ENCODE results near the gene KDM5A.
"Not testable (repeated sequence)": the region's sequence is repeated elsewhere in the genome, so short reads cannot be mapped to it uniquely, and the experiment has no call there.

KDM5A gene

GRCh38 chr12:389142-390096 lies at the start of gene KDM5A:
Gene KDM5A (minus strand): TSS chr12:389320. CDS start chr12:389091, 229 bp downstream.
- DNase-seq: no peak

- not testable (repeated sequence) for DNase-seq
These were observed 46.6 kb upstream of the KDM5A start for GRCh38 chr12:435737-436136.

- DNase-seq: no peak
These were observed 33.4 kb upstream of the KDM5A start for GRCh38 chr12:422526-422925.

- no peak for DNase-seq
These were observed 29.3 kb upstream of the KDM5A start for GRCh38 chr12:418432-418831.

- DNase-seq: no peak
These were observed 25.7 kb upstream of the KDM5A start for GRCh38 chr12:414859-415258.

GRCh38 chr12:402029-402389 lies 12.9 kb upstream of the KDM5A start:
- no peak for DNase-seq

- no peak for DNase-seq
These were observed 12.3 kb upstream of the KDM5A start, which contains the start of gene CCDC77 for GRCh38 chr12:401235-402028. Gene CCDC77 (plus strand): TSS chr12:401644. CDS start chr12:409384, 7,740 bp downstream.

- DNase-seq: no peak
These were observed 11.7 kb upstream of the KDM5A start for GRCh38 chr12:400828-401227.

GRCh38 chr12:388541-389141 lies 479 bp downstream of the KDM5A start:
- DNase-seq: no peak

- no peak for DNase-seq
These were observed 1.1 kb downstream of the KDM5A start for GRCh38 chr12:388012-388411.

- no peak for DNase-seq
These were observed 2.5 kb downstream of the KDM5A start for GRCh38 chr12:386651-387050.

- DNase-seq: not testable (repeated sequence)
These were observed 18.2 kb downstream of the KDM5A start for GRCh38 chr12:370739-371485.

GRCh38 chr12:367972-368371 lies 21.1 kb downstream of the KDM5A start:
- no peak for DNase-seq

- no peak for DNase-seq
These were observed 22.3 kb downstream of the KDM5A start for GRCh38 chr12:366820-367219.

- DNase-seq: no peak
These were observed 30.0 kb downstream of the KDM5A start for GRCh38 chr12:359091-359490.

- no peak for DNase-seq
These were observed 32.7 kb downstream of the KDM5A start for GRCh38 chr12:356276-356988.

GRCh38 chr12:351197-351596 lies 37.9 kb downstream of the KDM5A start:
- DNase-seq: not testable (repeated sequence)

GRCh38 chr12:349625-350024 lies 39.5 kb downstream of the KDM5A start:
- not testable (repeated sequence) for DNase-seq

- not testable (repeated sequence) for DNase-seq
These were observed 46.1 kb downstream of the KDM5A start for GRCh38 chr12:343036-343435.

- DNase-seq: no peak
These were observed 52.1 kb downstream of the KDM5A start for GRCh38 chr12:337039-337438.

- no peak for DNase-seq
These were observed 55.0 kb downstream of the KDM5A start for GRCh38 chr12:334125-334524.
